ENCODE measurements around the gene POLE4.

The POLE4 gene

GRCh38 chr2:74985978-74986609 is 27.7 kb downstream of the POLE4 start:
- peak; percentile 13 for DNase-seq

GRCh38 chr2:74991977-74992376 is 33.5 kb downstream of the POLE4 start:
- peak; percentile 35 for DNase-seq

GRCh38 chr2:74999468-74999867 is 41.0 kb downstream of the POLE4 start:
- DNase-seq = no peak

- DNase-seq = no peak
Measured at GRCh38 chr2:75002007-75002406, 43.6 kb downstream of the POLE4 start.

- no peak for DNase-seq
Measured at GRCh38 chr2:75003276-75003675, 44.8 kb downstream of the POLE4 start.

GRCh38 chr2:75003773-75004172 is 45.3 kb downstream of the POLE4 start:
- no peak for DNase-seq

GRCh38 chr2:75006041-75006440 is 47.6 kb downstream of the POLE4 start:
- no peak for DNase-seq

GRCh38 chr2:75007061-75007460 is 48.6 kb downstream of the POLE4 start:
- DNase-seq = no peak

- no peak for DNase-seq
Measured at GRCh38 chr2:75007819-75008218, 49.4 kb downstream of the POLE4 start.

GRCh38 chr2:75010571-75010970 is 52.1 kb downstream of the POLE4 start:
- DNase-seq = no peak

GRCh38 chr2:75012080-75012479 is 53.6 kb downstream of the POLE4 start:
- DNase-seq = no peak

- no peak for DNase-seq
Measured at GRCh38 chr2:75018162-75018561, 59.7 kb downstream of the POLE4 start.

Data from right kidney (tissue), 1 donor.